Measurements from ENCODE around the gene OR2A14. TPM values are rescaled to one million over a fixed set of nuclear protein-coding genes. Genes with fewer than 3 reads are reported as not detected.

The OR2A14 gene
- total and polyA plus RNA-seq, 10 of the 15 experiments (the other 5 are each of a cell fraction or from before 2014, with no cell fraction given), result not detected

DNA sequence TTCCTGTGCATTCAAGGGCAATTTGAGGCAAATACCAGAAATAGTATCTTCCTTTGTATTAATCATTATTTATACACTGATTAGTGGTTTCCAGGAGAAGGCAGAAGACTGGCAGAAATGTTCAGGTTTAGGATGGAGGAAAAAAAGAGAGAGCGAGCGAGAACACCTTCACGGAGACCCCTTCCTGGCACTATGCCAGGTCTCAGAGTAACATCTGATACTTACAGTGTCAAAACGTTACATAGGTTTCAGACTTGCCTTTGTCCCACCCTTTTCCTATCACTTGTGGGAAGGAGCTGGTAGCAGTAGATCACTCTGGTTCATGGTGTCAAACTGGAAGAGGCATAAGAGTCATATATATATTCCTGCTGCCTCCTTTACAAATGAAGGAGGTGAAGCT is 36.2 kb upstream of the OR2A14 start:
- Histone ChIP-seq H3K4me1 (ENCODE audit: control insufficient read depth, insufficient read depth, low read length) (no peaks in the 10 kb centered on the region), H3K4me2 (ENCODE audit: control insufficient read depth, insufficient read depth) (no peak overlapping the region), H3K27me3 (replicated peaks in 1 of 2; ENCODE audit: control insufficient read depth in 2 of 2, insufficient read depth in 2 of 2, low read length in 1 of 2) (no peaks in the 10 kb centered on the region), H3K27ac (ENCODE audit: control insufficient read depth, insufficient read depth) (no peak overlapping the region), H3K4me3 (no peak overlapping the region), H4K20me1 (ENCODE audit: control insufficient read depth, insufficient read depth) (no peaks in the 10 kb centered on the region), H3K79me2 (ENCODE audit: control insufficient read depth, insufficient read depth, low read length) (no peaks in the 10 kb centered on the region), H3K36me3 (ENCODE audit: control insufficient read depth in 2 of 2, insufficient read depth in 2 of 2, low read length in 1 of 2) (no peaks in the 10 kb centered on the region), H3K9ac (ENCODE audit: control insufficient read depth, insufficient read depth, low read length) (no peak overlapping the region), H3K9me3 (replicated peaks; ENCODE audit: control insufficient read depth, insufficient read depth, low read length) (no peaks in the 10 kb centered on the region), H2AFZ (ENCODE audit: control insufficient read depth, low read depth, low read length) (no peak overlapping the region)
- POLR2A ChIA-PET, result no interaction called here
- BruUV-seq (replicated peaks), result no TSS peak
- RAD21 ChIA-PET (ENCODE audit: unreplicated experiment), result no interaction called here
- FAIRE-seq (no peak), ATAC-seq (no peak), DNase-seq (ENCODE audit: low read depth, low spot score) (no peak)
- in situ Hi-C loops (cut with MboI) (no loop called here), intact Hi-C loops (cut with micrococcal nuclease; ENCODE audit: unreplicated experiment) (no loop called here)
- CTCF ChIA-PET, result no interaction called here
- SMC1A ChIA-PET (ENCODE audit: uncharacterized antibody, unreplicated experiment), result interaction anchor here (0.5 kb wide), 1 partner anchor 828 kb away, joined by 3 read pairs; no protein-coding TSS in a partner anchor
- WGBS (ENCODE audit: insufficient coverage, insufficient replicate concordance, low lambda C conversion rate, missing lambda C conversion rate), result 69% methylated on average over 4 of the region's 4 CpGs
- TF ChIP-seq STAT1 (conservative IDR thresholded peaks at IDR 0.05), result no peak
- TF ChIP-seq PBX3 (IDR thresholded peaks at IDR 0.05; ENCODE audit: insufficient replicate concordance, low read depth, low read length), result no peak
- TF ChIP-seq JUNB (IDR thresholded peaks at IDR 0.05), result no peak
- no peak for TF ChIP-seq SPI1 (IDR thresholded peaks at IDR 0.05; ENCODE audit: borderline replicate concordance, insufficient read depth, low read depth, low read length)
- no peak for TF ChIP-seq ZNF592 (IDR thresholded peaks at IDR 0.05)
- TF ChIP-seq IKZF2 (IDR thresholded peaks at IDR 0.05), result no peak
- TF ChIP-seq CEBPB (IDR thresholded peaks at IDR 0.05; ENCODE audit: borderline replicate concordance in 1 of 2, low read depth in 2 of 2, low read length in 2 of 2), result no peak
- no peak for TF ChIP-seq MAX (IDR thresholded peaks at IDR 0.05; ENCODE audit: low read depth, low read length)
- TF ChIP-seq, protein P1, sequence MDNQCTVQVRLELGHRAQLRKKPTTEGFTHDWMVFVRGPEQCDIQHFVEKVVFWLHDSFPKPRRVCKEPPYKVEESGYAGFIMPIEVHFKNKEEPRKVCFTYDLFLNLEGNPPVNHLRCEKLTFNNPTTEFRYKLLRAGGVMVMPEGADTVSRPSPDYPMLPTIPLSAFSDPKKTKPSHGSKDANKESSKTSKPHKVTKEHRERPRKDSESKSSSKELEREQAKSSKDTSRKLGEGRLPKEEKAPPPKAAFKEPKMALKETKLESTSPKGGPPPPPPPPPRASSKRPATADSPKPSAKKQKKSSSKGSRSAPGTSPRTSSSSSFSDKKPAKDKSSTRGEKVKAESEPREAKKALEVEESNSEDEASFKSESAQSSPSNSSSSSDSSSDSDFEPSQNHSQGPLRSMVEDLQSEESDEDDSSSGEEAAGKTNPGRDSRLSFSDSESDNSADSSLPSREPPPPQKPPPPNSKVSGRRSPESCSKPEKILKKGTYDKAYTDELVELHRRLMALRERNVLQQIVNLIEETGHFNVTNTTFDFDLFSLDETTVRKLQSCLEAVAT (IDR thresholded peaks at IDR 0.05), result no peak
- TF ChIP-seq YY1 (IDR thresholded peaks at IDR 0.05; ENCODE audit: low read depth, low read length), result no peak
- no peak for TF ChIP-seq CREB1 (IDR thresholded peaks at IDR 0.05; ENCODE audit: low read depth)
- TF ChIP-seq, protein P2, sequence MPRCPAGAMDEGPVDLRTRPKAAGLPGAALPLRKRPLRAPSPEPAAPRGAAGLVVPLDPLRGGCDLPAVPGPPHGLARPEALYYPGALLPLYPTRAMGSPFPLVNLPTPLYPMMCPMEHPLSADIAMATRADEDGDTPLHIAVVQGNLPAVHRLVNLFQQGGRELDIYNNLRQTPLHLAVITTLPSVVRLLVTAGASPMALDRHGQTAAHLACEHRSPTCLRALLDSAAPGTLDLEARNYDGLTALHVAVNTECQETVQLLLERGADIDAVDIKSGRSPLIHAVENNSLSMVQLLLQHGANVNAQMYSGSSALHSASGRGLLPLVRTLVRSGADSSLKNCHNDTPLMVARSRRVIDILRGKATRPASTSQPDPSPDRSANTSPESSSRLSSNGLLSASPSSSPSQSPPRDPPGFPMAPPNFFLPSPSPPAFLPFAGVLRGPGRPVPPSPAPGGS (IDR thresholded peaks at IDR 0.05; ENCODE audit: borderline replicate concordance, insufficient read depth, low read depth, low read length, poor library complexity, severe bottlenecking), result no peak
- no peak for TF ChIP-seq ZBED1 (IDR thresholded peaks at IDR 0.05; ENCODE audit: borderline replicate concordance)
- no peak for TF ChIP-seq EZH2 (IDR thresholded peaks at IDR 0.05; ENCODE audit: borderline replicate concordance, control insufficient read depth, low read depth, low read length)

All from GM12878 (cell line).